Mesenchymal stem cell (in vitro differentiated cells and primary cell): ENCODE measurements around the gene KDM8.
A peak's percentile ranks its signal among the peaks of the same experiment; 100 is the strongest.

Experiments used
- DNase-seq: peaks from one replicate; pipeline ENCODE4 v3.0.0-alpha.2; 2013
- H2AFZ ChIP-seq: one replicate; pipeline ENCODE4 v1.6.1; 2013; ENCODE audit warnings: low read depth, mild to moderate bottlenecking, control low read depth, inconsistent platforms, low read length, moderate library complexity
- H2AK5ac ChIP-seq: 2 replicates; pipeline ENCODE4 v1.6.1; 2013; ENCODE audit warnings: low read length, moderate library complexity, mild to moderate bottlenecking, inconsistent platforms; ENCODE audit not compliant: severe bottlenecking
- H2BK120ac ChIP-seq: one replicate; pipeline ENCODE4 v1.6.1; 2013; ENCODE audit warnings: low read depth, mild to moderate bottlenecking, inconsistent platforms, low read length, moderate library complexity
- H2BK12ac ChIP-seq, 2 experiments: one replicate each; pipeline ENCODE4 v1.6.1; 2013; ENCODE audit warnings: inconsistent platforms in 2 of 2, low read length in 2 of 2, mild to moderate bottlenecking in 2 of 2, moderate library complexity in 2 of 2, control low read depth in 1 of 2
- H2BK15ac ChIP-seq: one replicate; pipeline ENCODE4 v1.6.1; 2013; ENCODE audit warnings: mild to moderate bottlenecking, low read depth, inconsistent platforms; ENCODE audit not compliant: poor library complexity, severe bottlenecking
- H2BK5ac ChIP-seq: 2 replicates; pipeline ENCODE4 v1.6.1; 2013; ENCODE audit warnings: low read depth, mild to moderate bottlenecking, low read length, control low read depth, inconsistent platforms; ENCODE audit not compliant: poor library complexity, severe bottlenecking
- H3K14ac ChIP-seq, 2 experiments: one replicate each; pipeline ENCODE4 v1.6.1; 2013; ENCODE audit warnings: inconsistent platforms in 2 of 2, low read length in 2 of 2, control low read depth in 1 of 2, mild to moderate bottlenecking in 1 of 2, moderate library complexity in 1 of 2
- H3K18ac ChIP-seq, 2 experiments: one replicate each; pipeline ENCODE4 v1.6.1; 2013; ENCODE audit warnings: inconsistent platforms in 2 of 2, low read length in 2 of 2, control low read depth in 1 of 2, low read depth in 1 of 2, mild to moderate bottlenecking in 1 of 2
- H3K23ac ChIP-seq, 2 experiments: one replicate each; pipeline ENCODE4 v1.6.1; 2013; ENCODE audit warnings: inconsistent platforms in 2 of 2, low read length in 2 of 2, mild to moderate bottlenecking in 2 of 2, moderate library complexity in 2 of 2, control low read depth in 1 of 2
- H3K27ac ChIP-seq: 2 replicates; pipeline ENCODE4 v1.5.1; 2013; ENCODE audit warnings: mild to moderate bottlenecking, moderate library complexity, low read length, control low read depth, inconsistent platforms; ENCODE audit not compliant: poor library complexity, severe bottlenecking
- H3K27me3 ChIP-seq, 2 experiments: 2 replicates each; pipeline versions ENCODE4 v1.6.1 to v1.7.0; 2013; ENCODE audit warnings: low read length in 2 of 2, mild to moderate bottlenecking in 2 of 2, moderate library complexity in 2 of 2, control low read depth in 1 of 2, inconsistent platforms in 1 of 2; ENCODE audit not compliant: control insufficient read depth in 1 of 2, insufficient read depth in 1 of 2
- H3K36me3 ChIP-seq, 2 experiments: 2 replicates each; pipeline versions ENCODE4 v1.6.1 to v1.7.0; 2013; ENCODE audit warnings: low read length in 2 of 2, control low read depth in 1 of 2, inconsistent platforms in 1 of 2, low read depth in 1 of 2, mild to moderate bottlenecking in 1 of 2; ENCODE audit not compliant: insufficient read depth in 2 of 2, control insufficient read depth in 1 of 2
- H3K4ac ChIP-seq, 2 experiments: one replicate each; pipeline ENCODE4 v1.6.1; 2013; ENCODE audit warnings: inconsistent platforms in 2 of 2, low read length in 2 of 2, mild to moderate bottlenecking in 2 of 2, moderate library complexity in 2 of 2, control low read depth in 1 of 2, low read depth in 1 of 2
- H3K4me1 ChIP-seq: 2 replicates; pipeline ENCODE4 v1.6.1; 2013; ENCODE audit warnings: low read depth, low read length, control low read depth; ENCODE audit not compliant: control insufficient read depth, insufficient read depth
- H3K4me2 ChIP-seq: 2 replicates; pipeline ENCODE4 v1.6.1; 2013; ENCODE audit warnings: low read length, mild to moderate bottlenecking, inconsistent platforms; ENCODE audit not compliant: poor library complexity, severe bottlenecking
- H3K4me3 ChIP-seq, 2 experiments: 2 replicates each; pipeline versions ENCODE4 v1.5.1 to v1.7.0; 2013; ENCODE audit warnings: low read length in 2 of 2, mild to moderate bottlenecking in 2 of 2, control low read depth in 1 of 2, low read depth in 1 of 2; ENCODE audit not compliant: insufficient read depth in 1 of 2
- H3K79me1 ChIP-seq: replicated peaks from 2 replicates; pipeline ENCODE4 v1.6.1; 2013; ENCODE audit warnings: mild to moderate bottlenecking, control low read depth, low read length, inconsistent platforms; ENCODE audit not compliant: poor library complexity, severe bottlenecking
- H3K9ac ChIP-seq: 2 replicates; pipeline ENCODE4 v1.7.0; 2013; ENCODE audit warnings: mild to moderate bottlenecking, low read length, moderate library complexity
- H3K9me3 ChIP-seq: 2 replicates; pipeline ENCODE4 v1.7.0; 2013; ENCODE audit warnings: mild to moderate bottlenecking, low read length; ENCODE audit not compliant: control insufficient read depth
- H4K8ac ChIP-seq: one replicate; pipeline ENCODE4 v1.6.1; 2013; ENCODE audit warnings: inconsistent platforms, mild to moderate bottlenecking, low read length, moderate library complexity
- H4K91ac ChIP-seq: one replicate; pipeline ENCODE4 v1.6.1; 2013; ENCODE audit warnings: mild to moderate bottlenecking, low read length, inconsistent platforms
- WGBS: methylation state at CpG from one replicate; pipeline ENCODE4 v1.1.7; 2013; ENCODE audit warnings: mixed read lengths; 5-methylcytosine and 5-hydroxymethylcytosine counted together

Gene KDM8

DNA sequence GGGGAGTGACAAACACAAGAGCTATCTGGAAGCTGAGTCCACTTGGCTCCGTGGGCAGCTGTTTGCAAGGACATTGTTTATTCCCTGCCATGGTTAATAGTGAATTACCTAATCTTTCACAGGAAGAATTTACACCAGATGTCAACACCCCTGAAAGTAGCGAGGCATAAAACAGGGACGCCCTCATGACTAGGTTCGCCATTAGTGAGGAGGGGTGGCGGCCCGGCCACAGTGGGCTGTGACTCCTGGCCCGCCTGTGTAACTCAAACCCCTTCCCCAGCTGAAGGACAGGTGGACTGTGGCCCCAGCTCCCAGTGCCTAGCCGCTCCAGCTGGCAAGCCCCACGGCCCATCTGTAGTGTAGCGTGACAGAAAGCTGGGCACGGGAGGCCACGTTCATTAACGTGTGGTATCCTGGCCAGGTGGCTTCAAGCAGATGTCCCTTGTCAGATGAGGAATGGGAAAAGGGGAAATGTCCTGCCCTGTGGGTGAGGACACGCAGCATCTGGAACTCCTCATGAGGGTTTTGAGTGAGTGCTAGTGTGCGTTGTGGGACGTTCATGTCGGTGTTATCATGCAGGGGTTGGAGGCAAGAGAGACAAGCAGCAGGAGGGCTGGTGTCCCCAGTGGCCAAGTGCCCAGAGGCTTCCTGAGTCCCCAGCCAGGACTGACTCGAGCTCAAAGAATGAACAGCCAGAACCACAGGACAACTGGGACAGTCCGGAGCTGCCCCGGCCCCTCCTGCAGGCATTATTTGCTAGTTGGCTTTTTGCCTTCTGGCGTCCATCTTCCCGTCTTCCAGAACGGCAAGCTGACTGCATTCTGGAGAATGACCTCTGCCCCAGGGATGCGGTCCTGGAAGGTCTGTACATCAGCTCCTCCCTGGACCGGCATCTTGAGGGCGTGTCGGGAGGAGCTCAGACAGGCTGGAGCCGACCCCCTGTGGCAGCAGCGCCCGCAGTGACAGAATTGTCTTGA is 19.2 kb downstream of the KDM8 start:
- Histone ChIP-seq H3K36me3 (peaks cover 21 to 73% of the 10 kb centered on the region in 2 experiments), H2AK5ac (no peak overlapping the region), H3K4me1 (peaks cover 12% of the 10 kb centered on the region), H3K4me3 (peak overlapping the region in 1 of 2 experiments; percentile 50), H3K4ac (peak overlapping the region; percentile 15 to 79), H3K18ac (peak overlapping the region; percentile 44 to 64), H2BK15ac (no peak overlapping the region), H3K4me2 (no peak overlapping the region), H4K8ac (peak overlapping the region; percentile 79), H2BK12ac (peak overlapping the region; percentile 61 to 74), H3K9me3 (no peaks in the 10 kb centered on the region), H3K23ac (no peak overlapping the region), H2BK120ac (no peak overlapping the region), H3K27me3 (no peaks in the 10 kb centered on the region), H2BK5ac (no peak overlapping the region), H4K91ac (peak overlapping the region; percentile 88), H3K14ac (peak overlapping the region in 1 of 2 experiments; percentile 46), H2AFZ (no peak overlapping the region), H3K9ac (peak overlapping the region; percentile 74), H3K79me1 (peaks cover 1% of the 10 kb centered on the region), H3K27ac (no peak overlapping the region)
- DNase-seq = peak; percentile 72
- WGBS = 47% methylated on average over 30 of the region's 30 CpGs

DNA sequence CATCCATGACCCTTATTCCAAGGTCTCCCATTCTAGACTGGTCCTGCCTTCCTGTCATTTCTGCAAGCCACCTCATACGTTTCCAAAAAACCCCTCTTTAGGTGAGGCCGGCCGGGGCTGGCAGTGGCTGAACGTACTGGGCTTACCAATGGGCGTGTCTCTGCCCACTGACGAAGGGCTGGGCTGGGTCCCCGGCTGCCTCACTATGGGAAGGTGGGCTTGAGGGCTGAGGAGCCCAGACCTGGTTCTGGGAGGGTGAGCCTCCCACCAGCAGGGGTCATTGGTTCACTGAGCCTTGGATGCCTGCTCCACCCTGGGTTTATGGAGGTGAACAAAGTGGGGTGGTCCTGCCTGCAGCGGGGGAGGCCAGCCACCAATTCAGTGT is 19.9 kb downstream of the KDM8 start:
- no peak overlapping the region for H2BK120ac ChIP-seq
- H3K79me1 ChIP-seq = peaks cover 1% of the 10 kb centered on the region

DNA sequence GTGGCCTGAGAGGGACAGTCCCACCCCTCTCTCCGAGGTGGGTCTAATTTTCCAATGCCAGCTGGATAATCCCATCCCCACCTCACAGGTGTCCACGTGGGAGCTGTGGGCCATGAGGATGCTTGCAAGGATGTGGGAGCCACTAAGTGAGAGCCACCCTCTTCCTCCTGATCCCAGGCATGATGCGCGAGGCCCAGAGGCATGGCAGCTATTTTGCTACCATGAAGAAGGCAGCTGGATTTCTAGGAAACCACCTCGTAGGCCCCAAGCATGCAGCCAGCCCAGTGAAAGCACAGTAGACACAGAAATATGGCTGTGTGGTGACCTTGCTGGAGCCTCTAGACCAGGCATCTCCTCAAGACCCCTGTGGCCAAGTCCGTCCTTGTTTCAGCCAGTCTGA is 20.4 kb downstream of the KDM8 start:
- peak overlapping the region in 1 of 2 experiments; percentile 37 for H3K18ac ChIP-seq
- H3K4me3 ChIP-seq = no peak overlapping the region
- H3K9ac ChIP-seq = peak overlapping the region; percentile 74
- no peak overlapping the region for H4K91ac ChIP-seq
- no peaks in the 10 kb centered on the region for H3K9me3 ChIP-seq
- no peak overlapping the region for H2BK15ac ChIP-seq
- H3K27ac ChIP-seq = no peak overlapping the region
- no peak overlapping the region for H3K23ac ChIP-seq
- no peak overlapping the region for H2BK5ac ChIP-seq
- no peak overlapping the region for H3K4me2 ChIP-seq
- peak overlapping the region in 1 of 2 experiments; percentile 20 for H3K4ac ChIP-seq
- H2BK120ac ChIP-seq = no peak overlapping the region
- no peak overlapping the region for H2AFZ ChIP-seq
- peaks cover 12% of the 10 kb centered on the region for H3K4me1 ChIP-seq
- no peaks in the 10 kb centered on the region for H3K27me3 ChIP-seq
- no peak for DNase-seq
- H4K8ac ChIP-seq = peak overlapping the region; percentile 70
- peaks cover 2% of the 10 kb centered on the region for H3K79me1 ChIP-seq
- 83% methylated on average over 6 of the region's 6 CpGs for WGBS
- no peak overlapping the region for H3K14ac ChIP-seq
- no peak overlapping the region for H2AK5ac ChIP-seq
- H3K36me3 ChIP-seq = peaks cover 23 to 69% of the 10 kb centered on the region in 2 experiments
- peak overlapping the region in 1 of 2 experiments; percentile 74 for H2BK12ac ChIP-seq

More for the DNA sequence above, 19.9 kb downstream of the KDM8 start:
- DNase-seq = no peak
- peak overlapping the region; percentile 74 for H3K9ac ChIP-seq
- H2AFZ ChIP-seq = no peak overlapping the region
- H3K14ac ChIP-seq = no peak overlapping the region
- peaks cover 23 to 70% of the 10 kb centered on the region in 2 experiments for H3K36me3 ChIP-seq
- H3K18ac ChIP-seq = peak overlapping the region; percentile 8 to 37
- H3K9me3 ChIP-seq = no peaks in the 10 kb centered on the region
- H2AK5ac ChIP-seq = no peak overlapping the region
- H4K91ac ChIP-seq = no peak overlapping the region
- H2BK5ac ChIP-seq = no peak overlapping the region
- peak overlapping the region; percentile 15 to 20 for H3K4ac ChIP-seq
- no peak overlapping the region for H3K4me3 ChIP-seq
- H3K23ac ChIP-seq = no peak overlapping the region
- H2BK12ac ChIP-seq = peak overlapping the region in 1 of 2 experiments; percentile 74
- H3K4me1 ChIP-seq = peaks cover 12% of the 10 kb centered on the region
- H3K4me2 ChIP-seq = no peak overlapping the region
- H3K27ac ChIP-seq = no peak overlapping the region
- no peaks in the 10 kb centered on the region for H3K27me3 ChIP-seq
- H4K8ac ChIP-seq = peak overlapping the region; percentile 70
- no peak overlapping the region for H2BK15ac ChIP-seq
- 85% methylated on average over 8 of the region's 8 CpGs for WGBS

DNA sequence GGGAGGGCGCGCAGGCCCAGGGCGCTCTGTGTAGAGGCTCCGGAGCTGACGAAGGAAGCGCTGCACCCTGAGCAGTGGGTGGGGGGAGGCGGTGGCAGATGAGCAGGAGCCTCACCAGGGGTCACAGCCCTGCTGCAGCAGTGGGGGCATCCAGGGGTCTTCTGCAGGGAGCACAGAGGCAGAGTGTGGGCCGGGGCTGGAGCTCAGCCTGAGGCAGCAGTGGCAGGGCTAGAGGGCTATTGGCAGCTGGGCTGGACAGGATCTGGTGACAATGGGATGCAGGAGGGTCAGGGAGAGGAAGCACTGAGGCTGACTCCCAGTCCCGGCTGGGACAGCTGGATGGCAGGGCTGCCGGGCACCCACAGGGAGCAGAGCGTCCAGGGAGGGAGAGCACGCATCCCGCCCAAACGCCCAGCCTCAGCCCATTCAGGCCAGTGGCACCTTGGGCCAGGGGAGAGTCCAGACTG is 21.0 kb downstream of the KDM8 start:
- H4K8ac ChIP-seq = no peak overlapping the region
- H2BK12ac ChIP-seq = no peak overlapping the region
- 97% methylated on average over 14 of the region's 14 CpGs for WGBS
- H3K79me1 ChIP-seq = peaks cover 5% of the 10 kb centered on the region
- peak overlapping the region; percentile 55 for H4K91ac ChIP-seq
- no peaks in the 10 kb centered on the region for H3K27me3 ChIP-seq
- H3K9me3 ChIP-seq = no peaks in the 10 kb centered on the region
- H2AFZ ChIP-seq = no peak overlapping the region
- H3K9ac ChIP-seq = no peak overlapping the region
- H2BK15ac ChIP-seq = no peak overlapping the region
- H2BK5ac ChIP-seq = no peak overlapping the region
- H3K4me2 ChIP-seq = no peak overlapping the region
- H3K4me3 ChIP-seq = no peak overlapping the region
- H2AK5ac ChIP-seq = no peak overlapping the region
- peaks cover 23 to 72% of the 10 kb centered on the region in 2 experiments for H3K36me3 ChIP-seq
- no peak for DNase-seq
- no peak overlapping the region for H3K23ac ChIP-seq
- peak overlapping the region in 1 of 2 experiments; percentile 16 for H3K18ac ChIP-seq
- H3K4me1 ChIP-seq = peaks cover 12% of the 10 kb centered on the region
- no peak overlapping the region for H3K14ac ChIP-seq
- H2BK120ac ChIP-seq = no peak overlapping the region
- no peak overlapping the region for H3K27ac ChIP-seq
- no peak overlapping the region for H3K4ac ChIP-seq
